Activated CD4-positive, alpha-beta T cell treated with anti-CD3 and anti-CD28 coated beads, Interleukin-2, amount 50 U/mL, for 16 hours (primary cell): ENCODE results near the gene PRKAG2.

ENCODE experiments used
- DNase-seq: peaks from one replicate; pipeline ENCODE4 v3.0.0-alpha.2; 2020

PRKAG2 gene

DNA sequence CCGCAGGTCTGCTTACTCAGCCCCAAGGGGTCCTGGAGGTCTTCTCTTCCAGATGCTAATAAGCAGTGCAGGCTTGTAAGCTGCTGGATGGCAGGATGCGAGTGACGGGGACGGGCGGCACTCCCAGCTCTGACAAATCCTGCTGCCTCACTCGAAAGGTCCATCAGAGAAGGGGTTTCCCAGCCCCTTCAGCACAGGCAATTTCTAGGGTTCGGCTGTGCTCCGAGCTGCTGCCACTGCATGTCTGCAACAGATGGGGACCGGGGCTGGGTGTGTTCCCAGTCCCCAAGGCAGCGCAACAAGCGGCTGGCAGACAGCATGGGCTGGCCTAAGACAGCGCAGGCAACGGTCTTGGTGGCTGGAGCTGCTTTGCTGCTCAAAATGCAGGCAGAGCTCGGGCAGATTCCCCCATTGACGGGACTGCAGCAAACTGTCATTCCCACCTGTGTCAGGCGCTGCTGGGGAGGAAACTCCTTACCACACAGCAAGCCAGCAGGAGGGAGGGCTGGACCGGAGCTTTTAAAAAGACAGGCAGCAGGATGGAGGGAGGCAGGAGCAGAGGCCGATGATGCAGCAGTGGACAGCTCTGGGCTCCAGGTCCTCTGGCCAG, 62.4 kb downstream of the PRKAG2 start:
- no peak for DNase-seq

DNA sequence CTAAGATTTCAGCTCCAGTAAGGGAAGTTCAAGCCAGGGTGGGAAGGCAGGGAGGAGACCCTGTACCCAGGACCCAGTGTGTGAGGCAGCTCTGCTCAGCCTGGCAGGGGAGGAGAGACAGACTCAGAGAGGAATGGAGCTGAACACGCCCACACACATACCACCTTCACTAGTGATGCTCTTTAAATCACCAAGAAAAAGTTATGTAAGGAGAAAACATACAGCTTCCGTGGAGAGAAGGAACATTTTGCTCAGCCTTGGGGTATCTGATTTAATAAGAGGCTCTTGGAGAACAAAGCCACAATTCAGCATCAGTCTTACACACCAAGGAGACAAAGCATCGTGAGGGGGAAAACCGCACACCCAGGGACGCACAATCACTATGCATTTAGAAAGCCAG, 62.9 kb downstream of the PRKAG2 start:
- no peak for DNase-seq

DNA sequence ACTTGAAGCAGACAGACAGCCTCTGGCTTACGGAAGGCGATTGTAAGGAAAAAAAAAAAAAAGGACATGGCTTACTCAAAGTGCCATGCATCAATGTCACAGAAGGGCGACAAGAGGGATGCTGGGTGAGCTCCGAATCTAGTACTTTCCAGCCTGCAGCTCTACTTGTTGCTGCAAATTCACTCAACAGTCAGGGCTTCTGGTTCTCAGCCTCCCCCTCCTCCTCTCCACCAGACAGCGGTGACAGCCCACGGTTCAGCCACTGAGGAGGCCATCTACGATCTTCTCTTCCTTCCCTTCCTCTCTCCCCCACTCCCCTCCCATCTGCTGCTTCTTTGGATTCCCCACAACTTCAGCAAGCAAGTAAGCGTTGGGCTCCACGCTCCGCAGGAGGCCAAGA, 63.5 kb downstream of the PRKAG2 start:
- no peak for DNase-seq

DNA sequence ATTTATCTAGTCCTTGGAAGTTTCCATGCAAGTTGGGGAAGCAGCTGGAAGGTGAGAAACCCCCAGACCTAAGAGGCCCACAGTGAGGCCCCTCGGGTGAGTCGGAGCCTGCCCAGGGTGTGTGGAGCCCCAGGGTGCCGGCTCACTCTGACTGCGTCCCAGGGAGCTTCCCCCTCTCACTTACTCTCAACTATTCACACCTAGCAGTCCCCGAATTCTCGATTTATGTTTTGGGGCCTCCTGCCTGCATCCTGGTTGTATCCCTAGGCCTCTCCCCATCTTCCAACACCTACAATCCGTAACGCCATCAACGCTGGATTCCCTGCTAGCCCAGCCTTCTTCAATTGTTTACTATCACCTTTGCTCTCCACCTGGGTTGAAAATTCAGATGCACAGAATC, 63.9 kb downstream of the PRKAG2 start:
- no peak for DNase-seq

DNA sequence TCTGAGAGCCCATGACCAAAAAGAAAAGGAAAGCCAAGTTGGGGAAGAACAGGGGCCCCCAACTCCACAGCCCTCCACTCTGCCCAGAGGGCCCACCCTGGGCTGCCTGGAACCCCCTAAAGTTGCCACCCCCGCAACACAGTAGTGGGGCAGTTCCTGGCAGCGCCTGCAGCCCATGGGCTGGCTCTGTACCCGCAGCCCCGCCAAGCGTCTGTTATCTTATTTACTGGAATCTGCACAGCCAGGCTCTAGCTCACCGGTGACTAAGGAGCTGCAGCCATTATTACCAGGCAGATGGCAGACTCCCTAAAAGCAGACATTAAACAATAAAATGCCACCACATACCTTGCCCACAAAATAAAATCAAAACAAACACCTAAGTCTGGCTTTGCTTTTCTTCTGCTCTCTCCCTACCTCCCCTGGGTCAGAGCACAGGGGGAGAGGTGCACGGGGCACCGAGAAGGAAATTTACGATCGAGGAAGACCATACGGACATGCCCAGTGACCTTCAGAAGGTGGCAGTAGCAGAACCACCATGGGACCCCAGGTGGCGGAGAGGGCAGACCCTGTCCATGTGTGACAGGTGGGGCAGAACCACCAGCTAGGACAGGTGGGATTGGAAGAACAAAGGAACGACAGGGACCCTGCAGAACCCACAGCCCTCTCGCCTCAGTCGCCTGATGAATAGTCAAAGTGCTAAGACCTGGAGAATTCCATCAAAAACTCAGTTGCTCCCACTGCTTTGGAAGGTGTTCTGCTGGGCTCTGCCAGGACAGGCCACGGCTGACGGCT, 66.3 kb downstream of the PRKAG2 start:
- no peak for DNase-seq

DNA sequence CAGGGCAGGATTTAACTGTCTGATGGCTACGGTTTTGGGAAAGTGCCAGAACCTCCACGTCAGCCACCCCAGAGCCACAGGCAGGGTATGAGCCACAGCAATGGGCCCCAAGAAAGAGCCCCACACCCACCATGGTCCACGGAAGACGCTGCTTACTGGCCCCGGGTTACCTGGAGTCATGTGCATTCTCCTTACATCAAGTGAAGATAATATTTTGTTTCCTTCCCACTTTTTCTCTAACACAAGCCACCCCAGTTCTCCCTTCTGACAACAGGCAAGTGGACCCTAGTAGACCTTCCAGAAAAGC, 67.1 kb downstream of the PRKAG2 start:
- no peak for DNase-seq

DNA sequence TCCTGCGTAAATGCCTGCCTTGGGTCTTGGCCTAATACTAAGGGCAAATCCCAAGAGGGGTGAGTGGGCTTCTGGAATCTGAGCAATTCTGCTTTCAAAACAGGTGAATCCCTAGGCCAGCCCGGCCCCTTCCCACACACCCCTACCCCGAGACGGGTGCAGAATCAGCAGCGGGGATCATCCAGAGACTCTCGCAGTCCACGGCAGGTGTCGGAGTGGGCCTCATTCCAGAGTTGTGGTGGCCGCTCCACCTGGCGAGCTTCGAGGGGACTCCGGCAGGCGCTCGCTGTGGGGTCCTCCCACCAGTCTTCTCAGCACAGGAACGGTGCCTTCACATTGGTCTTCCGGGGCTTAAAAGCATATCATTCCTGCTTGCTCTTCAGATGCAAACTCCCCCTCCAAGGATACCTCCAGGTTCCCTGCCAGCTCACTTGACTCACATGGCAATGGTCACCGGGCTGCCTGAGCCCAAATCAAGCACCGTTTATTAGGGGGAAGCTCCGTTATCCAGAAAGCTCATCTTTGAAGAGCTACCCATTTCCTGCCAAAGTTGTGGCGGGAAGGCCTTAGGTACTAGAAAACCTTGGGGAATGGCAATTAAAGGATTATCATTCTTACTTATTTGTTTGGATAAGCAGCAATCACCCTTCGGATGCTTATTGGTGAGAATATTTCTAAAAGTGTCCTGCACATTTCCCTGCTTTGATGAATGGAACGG, 67.6 kb downstream of the PRKAG2 start:
- no peak for DNase-seq

DNA sequence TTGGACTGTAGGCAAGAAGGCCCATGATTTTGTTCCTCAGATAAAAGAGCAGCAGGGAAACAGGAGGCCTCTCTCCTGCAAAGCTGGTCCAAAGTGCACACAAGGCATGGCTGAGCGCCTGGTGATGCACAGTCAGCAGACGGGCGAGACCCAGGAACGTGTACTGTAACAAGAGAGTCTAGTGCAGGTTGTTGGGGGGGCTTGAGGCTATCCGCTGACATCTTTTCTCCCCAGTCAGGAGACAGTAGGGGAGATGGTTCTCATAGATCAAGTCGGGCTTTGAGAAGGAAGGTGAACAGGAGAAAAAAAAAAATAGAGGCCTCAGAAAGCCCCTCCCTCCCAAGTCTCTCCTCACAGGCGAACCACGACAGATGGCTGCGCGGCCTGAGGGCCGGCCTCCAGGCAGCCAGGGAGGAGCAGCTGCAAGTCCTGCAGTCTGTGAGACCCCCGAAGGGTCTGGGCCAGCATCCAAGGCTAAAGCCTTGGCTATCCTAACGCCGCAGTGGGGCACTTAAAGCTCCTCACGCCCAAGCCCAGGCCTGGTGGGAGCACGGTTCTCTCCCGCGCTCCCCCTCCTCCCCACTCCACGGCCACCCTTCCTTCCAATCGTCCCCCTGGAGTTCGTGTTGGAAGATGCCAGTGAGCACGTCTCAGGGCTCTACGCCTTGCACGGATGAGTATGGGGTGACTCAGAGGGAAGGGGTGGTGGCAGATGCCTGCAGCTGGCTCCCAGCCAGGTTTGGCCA, 68.3 kb downstream of the PRKAG2 start:
- no peak for DNase-seq

DNA sequence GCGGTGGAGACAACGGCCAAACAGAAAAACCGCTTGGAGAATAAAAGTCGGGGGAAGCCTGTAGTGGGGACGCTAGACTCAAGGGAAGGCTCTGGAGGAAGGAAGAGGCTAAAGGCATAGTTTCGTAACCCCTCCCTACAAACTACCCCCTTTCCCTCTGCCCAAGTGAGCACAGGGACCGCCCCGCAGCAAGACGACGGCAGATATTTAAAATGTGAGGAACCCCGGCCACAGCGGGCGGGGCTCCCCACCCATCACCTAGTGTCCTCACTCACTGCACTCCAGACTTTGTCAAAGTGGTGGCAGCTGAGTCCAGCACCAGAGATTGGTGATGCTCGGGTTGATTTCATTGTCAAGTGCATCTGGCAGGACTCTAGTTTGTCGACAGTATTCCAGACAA, 69.1 kb downstream of the PRKAG2 start:
- DNase-seq = no peak

DNA sequence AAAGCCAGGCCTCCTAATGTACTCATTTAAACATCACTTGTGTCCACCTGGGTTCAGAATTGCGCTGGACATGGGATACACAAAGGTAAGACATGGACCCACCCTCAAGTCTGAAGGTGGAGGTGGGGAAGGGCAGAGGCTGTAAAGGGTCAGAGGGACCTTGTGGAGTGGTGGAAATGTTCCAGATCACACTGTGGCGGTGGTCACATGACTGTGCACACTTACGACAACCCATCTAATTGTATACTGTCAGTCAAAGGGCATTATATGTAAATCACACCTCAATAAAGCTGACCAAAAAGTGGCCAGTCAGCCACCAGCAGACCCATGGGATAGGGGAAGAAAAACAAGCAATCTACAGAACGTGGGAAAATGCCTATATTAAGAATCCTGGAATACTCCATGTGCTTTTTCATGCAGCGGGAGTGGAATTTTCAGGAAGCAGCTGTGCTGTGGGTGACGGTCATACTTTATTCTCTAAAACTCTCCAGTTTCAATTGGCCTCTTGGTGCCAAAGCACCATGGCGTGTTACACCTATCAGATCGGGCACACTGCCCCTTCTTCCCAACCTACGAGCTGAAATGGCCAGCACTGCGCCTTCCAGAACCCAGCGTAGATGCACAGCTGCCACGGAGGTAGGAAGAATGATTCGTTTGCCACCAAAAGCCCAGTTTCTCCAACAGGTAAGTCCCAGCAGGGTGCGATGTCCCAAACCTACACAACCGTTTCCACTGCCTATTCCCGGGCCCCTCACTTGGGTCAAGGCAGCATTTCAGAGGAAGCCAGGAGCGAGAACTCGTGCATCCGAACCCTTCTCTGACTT, 69.8 kb downstream of the PRKAG2 start:
- DNase-seq = no peak

DNA sequence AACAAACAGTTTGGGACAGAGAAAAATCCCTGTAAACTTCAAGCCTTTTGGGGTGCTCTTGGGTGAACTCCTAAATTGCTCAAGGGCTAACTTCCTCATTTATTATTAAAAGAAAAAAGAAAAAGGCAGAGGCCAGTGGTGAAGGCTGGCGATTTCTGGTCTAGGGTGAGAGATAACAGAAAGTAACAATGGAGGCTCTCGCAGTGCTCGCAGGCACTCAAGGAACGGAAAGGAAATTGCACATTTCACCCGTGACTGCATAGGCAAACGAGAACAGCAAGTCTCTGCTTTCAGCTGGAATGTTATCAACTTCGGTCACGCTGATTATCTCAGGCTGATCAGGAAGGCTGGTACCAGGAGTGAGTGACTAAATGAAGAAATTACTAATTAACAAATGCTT, 70.7 kb downstream of the PRKAG2 start:
- no peak for DNase-seq

DNA sequence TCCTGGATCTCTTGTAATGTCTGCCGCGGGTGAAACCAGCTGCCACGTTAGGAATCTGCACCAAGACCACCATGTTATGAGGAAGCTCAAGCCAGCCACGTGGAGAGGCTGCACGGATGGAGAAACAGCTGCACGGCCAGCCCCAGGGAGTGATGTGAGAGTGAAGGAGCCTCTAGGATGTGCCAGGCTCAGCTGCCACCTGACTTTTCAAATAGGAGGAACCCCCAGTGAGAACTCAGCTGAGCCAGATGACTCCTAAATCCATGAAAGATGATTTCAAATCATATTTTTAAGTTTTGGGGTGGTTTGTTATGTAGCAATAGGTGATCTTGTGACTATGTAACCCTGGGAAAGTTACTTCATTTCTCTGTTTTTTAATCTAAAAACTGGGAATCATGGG, 71.7 kb downstream of the PRKAG2 start:
- no peak for DNase-seq

DNA sequence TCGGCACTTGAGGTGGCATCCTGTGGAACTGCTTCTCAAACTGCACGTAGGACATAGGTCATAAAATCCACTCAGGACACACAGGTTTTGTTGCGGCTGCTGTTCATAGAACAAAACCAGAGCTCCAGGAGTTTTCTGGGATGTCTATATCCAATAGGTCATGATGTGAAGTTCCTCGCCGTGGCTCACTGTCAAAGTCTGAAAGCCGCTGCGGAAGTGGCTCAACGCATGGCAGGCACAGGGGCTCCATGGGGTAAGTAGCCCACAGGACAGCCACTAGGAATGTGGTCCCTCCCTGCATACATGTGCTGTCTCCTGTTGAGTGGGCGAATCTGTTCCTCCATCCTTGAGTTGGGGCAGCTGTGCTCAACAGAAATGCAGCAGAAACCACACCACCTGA, 72.2 kb downstream of the PRKAG2 start:
- no peak for DNase-seq

DNA sequence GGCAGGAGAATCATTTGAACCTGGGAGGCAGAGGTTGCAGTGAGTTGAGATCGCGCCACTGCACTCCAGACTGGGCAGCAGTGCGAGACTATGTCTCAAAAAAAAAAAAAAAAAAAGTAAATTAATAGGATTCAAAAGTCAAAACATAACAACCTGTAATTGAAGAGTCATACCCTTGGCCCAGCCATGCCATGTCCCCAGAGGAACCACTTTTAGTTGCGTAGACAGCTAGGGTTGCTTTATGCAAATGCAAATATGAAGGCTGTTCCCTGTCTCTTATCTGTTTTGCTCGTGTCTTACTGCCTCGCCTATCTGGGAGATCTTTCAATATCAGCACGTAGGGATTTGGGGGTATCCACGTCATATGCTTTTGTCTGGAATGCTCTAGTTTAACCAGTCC, 73.1 kb downstream of the PRKAG2 start:
- DNase-seq = no peak

DNA sequence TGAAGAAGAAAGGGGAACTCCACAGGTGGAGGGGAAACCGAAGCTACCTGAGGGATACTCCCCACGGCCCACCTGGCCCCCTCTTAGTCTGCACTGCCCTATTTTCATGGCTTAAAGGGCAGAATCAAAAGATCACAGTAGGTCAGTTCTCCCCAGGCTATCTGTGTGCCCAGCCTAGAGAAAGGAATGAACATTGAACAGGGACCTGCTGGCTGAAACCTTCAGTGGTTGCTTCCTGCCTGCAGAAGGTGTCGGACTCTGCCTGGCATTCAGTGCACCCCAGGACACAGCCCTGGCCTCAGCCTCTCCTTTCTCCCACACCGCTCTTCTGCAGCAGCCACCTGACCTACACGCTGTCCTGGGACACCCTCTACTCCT, 74.5 kb downstream of the PRKAG2 start:
- DNase-seq = no peak

DNA sequence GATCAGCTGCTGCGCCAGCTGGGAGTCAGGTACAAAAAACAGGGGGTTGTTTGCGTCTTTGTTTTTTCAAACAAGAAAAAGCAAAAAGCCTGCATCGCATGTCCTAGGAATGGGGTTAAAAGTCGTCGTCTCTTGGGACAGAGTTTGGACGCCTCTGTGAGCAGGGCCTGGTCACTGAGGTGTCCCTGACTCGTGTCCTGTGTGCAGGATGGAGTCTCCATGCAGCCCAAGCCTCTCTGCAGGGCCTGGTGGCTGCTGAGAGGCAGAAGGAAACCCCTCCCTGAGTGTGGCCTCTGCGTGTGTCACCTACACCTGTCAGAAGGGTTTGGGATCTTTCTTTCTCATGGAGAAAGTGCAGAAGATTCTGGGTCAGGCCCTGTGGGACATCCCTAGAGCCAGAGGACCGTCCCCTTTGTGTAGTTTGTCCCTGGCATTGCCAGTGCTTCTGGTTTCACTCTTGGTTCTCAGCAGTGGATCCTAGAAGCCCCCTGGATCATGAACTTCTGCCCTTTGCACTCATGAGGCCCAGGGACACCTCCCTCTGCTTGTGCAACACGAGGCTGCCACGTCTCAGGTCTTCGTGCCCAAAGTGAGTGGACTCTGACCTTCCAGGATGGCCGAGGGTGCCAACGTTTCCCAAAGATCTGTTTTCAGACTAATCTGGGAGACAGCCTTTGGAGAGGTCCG, 75.0 kb downstream of the PRKAG2 start:
- no peak for DNase-seq

DNA sequence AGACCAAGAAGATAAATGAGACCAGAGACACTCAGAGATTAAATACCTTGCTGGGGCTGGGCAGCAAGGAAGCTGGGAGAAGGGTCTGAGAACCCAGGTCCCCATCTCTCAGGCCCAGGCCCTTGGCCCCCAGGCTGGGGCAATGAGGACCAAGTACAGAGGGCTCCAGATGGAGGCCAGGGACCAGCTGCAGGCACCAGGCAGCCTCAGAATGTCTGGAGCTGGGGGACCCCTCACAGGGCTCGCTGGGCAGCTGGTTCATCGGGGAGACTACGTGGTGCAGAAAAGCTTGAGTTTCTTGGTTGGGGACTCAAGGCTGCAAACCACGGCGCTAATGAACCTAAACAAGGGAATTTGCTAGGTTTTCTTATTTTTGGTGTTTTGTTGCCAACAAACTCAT, 75.6 kb downstream of the PRKAG2 start:
- DNase-seq = no peak

DNA sequence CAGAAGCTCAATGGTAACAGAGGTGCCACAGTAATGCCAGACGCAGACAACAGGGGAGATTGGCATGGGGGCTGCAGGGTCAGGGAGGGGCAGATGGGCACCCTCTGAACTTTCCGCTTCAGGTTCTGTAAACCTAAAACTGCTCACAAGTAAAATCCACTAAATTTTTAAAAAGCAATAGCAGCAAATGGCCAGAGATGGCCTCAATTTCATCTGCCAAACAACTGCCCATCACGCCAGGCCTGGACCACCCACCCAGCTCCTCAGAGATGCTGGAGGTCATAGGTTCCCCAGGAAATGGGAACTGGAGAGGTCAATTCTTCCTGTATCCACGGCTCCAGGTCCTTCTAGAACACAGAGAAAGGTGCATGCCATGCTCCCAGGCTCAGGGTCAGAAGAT, 76.1 kb downstream of the PRKAG2 start:
- DNase-seq = no peak

DNA sequence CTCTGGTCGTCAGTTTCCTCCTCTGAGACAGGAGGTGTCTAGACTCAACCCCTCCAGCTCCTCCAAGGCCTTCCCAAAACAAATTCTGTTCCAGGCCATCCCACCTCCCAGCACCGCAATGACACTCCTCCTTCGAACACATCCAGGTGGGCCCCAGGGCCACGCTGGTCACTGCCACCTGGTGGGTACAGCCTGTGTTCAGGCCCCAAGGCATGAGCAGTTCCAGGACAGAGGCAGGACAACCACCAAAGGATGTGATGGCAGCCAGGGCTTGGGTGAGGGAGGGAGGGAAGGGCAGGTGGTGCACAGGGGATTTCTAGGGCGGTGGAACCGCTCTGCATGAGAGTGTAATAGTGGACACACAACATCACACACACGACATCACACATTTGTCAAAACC, 76.5 kb downstream of the PRKAG2 start:
- no peak for DNase-seq

DNA sequence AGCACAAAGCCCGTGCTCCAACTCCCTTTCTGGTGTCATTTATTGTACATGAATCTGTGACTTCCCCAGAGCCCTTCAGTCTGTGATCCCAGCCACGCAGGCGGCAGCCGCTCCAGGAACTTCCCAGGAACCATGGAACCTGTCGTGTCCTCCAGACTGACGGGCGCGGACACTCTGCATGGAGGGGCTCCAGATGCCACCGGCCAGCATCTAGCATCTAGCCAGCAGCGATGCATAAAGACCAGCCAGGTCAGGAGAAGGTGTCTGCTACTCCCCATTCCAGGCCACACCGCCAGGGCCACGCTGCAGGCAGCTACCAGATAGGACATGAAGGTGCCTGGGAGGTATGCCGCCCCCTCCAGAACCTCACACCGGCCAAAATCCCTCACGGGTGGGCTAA, 77.4 kb downstream of the PRKAG2 start:
- no peak for DNase-seq

DNA sequence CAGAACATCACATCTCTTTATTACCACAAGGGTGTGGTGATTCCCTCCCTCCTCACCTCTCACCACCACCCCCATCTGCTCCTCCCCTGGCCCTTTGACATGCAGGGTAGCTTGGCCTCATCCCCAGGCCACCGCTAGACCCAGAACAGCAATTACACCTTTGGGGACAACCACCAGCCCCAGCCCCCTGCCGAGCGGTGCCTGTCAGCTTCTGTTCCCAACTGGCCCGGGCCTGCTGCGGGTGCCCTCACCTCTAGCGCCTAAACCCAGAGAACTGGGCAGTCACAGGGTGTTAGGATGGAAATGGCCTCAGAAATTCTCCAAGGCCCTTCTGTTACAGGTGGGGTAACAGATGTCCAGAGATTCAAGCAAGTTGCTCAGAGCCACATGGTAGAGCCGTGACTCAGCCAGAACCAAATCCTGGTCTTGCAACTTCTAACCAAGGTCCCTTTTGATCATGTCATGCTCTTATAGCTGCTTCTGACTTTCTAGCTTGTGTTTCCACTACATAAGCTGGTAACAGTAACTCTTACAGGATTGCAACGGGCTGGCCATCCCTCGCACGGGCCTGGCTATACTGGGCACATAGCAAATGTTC, 78.0 kb downstream of the PRKAG2 start:
- DNase-seq = no peak
